GM18517 (cell line): ENCODE measurements around the gene ZNF500.
A peak's percentile ranks its signal among the peaks of the same experiment; 100 is the strongest.
"Not testable (repeated sequence)": the region's sequence is repeated elsewhere in the genome, so short reads cannot be mapped to it uniquely, and the experiment has no call there.

ENCODE experiments used
- ATAC-seq: cut with Tn5 transposase; IDR thresholded peaks from one replicate; pipeline ENCODE4 v1.9.1; 2021; ENCODE audit warnings: mild to moderate bottlenecking, moderate library complexity; ENCODE audit not compliant: unreplicated experiment

Gene ZNF500

DNA sequence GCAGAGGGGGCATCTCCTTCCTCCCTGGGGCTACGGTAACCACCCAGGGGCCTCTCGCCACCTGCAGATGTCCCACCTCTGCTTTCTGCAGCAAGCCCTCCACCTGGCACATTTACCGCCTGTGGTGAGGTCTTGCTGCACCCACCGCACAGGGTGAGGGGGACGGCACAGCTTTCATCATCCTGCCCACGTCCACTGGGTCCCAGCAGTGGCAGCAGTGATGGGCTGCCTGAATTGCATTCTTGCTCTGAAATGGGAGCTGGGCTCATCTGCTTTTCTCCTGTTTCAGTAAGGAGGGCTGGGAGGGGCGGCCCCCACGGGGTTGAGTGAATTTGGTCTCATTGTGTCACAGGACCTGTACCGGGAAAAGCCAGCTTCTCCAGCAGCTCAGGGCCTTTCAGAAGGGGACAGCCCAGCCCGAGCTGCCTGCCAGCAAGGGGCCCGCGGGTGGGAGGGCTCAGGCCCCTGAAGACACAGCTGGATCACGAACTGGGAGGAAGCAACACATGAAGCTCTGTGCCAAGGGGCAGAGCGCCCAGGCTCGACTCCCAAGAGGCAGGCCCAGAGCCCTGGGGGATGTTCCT, 19.9 kb downstream of the ZNF500 start:
- no peak for ATAC-seq

GRCh38 chr16:4746215-4746614, 20.7 kb downstream of the ZNF500 start:
- no peak for ATAC-seq

DNA sequence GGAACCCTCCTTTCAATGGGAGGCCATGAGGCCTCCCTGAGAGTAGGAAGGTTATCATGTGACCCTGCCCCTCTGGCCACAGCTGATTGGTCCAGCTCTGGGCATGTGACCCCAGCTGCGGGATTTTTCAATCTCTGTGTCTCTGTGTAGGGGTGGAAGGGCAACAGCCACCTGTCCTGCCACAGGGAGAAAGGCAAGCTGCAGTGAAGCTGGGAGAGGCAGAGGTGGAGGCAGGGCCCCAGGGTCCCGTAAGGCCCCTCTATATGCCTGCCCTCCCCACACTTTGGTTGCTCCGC, 21.7 kb downstream of the ZNF500 start:
- ATAC-seq, result no peak

GRCh38 chr16:4744555-4745273, 22.2 kb downstream of the ZNF500 start:
- ATAC-seq, result no peak

DNA sequence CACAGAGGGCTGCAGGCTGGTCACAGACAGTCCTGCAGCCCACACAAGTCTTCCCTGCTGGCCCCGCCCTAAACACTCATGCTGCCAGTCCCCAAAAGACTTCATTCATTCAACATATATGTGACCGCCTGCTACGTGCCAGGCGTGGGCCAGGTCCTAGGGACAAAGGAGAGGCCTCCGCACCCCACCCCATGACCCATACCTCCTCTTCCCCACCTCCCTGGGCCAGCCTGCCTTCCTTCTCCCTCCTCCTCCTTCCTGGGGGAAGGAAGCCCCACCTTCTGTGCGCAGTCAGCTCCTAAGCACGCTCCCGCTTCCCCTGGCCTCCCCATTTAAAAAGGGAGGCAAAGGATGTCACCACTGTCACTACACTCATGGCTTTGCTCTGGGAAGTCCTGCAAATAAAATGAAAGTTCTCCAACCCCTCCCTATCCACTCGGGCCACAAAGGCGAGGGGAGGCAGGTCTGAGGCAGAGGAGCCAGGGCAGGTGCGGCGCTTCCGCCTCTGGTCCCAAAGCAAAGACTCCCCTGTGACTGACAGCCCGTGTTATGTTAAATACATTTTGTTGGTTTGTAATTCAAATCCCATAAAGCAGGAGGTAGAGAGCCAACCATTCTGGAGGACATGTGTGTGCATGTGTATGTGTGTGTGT, 23.6 kb downstream of the ZNF500 start:
- ATAC-seq, result no peak

DNA sequence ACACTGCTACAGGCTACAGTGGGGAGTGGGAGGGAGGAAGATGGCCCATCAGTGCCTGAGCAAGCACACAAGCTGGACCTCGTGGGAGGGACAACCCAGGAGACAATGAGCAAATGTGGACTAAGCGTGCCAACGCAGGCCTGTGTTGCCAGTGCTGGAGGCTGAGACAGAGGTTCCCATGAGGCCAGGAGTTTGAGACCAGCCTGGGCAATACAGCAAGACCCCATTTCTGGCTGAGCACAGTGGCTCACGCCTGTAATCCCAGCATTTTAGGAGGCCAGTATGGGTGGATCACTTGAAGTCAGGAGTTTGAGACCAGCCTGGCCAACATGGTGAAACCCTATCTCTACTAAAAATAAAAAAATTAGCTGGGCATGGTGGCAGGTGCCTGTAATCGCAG, 28.6 kb downstream of the ZNF500 start:
- ATAC-seq, result not testable (repeated sequence)

DNA sequence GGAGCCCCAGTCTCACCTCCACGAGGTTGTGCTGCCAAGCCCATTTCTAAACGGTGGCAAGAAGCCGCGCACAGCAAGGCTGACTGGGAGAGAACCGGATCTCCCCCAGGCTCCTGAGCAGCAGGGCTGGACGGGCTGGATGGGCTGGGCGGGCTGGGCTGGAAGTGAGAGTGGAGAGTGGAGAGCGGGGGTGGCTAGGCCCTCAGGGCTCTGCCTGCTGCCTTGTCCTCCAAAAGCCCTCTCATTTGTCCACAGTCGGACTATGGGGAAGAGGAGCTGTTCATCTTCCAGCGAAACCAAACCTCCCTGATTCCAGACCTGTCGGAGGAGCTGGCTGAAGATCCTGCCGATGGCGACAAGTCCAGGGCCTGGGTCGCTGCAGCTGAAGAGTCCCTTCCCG, 29.4 kb downstream of the ZNF500 start:
- ATAC-seq, result no peak

DNA sequence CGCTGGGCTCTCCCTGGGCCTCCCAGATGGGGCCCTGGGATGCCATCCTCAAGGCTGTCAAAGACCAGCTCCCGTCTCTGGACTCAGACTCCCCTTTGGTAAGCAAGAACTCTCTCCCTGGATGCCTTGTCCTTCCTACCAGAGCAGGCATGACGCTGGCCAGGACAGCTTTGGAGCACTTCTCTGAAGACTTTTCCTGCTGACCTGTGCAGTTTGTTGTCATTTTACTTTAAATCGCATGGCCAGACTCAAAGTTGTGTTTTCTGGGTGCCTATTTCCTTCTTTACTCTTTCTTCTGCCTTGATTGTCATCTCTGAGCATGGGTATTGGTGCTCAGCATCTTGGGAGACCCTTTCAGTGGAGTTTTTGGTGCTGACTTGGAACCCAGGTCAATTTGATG, 30.4 kb downstream of the ZNF500 start:
- ATAC-seq, result no peak

DNA sequence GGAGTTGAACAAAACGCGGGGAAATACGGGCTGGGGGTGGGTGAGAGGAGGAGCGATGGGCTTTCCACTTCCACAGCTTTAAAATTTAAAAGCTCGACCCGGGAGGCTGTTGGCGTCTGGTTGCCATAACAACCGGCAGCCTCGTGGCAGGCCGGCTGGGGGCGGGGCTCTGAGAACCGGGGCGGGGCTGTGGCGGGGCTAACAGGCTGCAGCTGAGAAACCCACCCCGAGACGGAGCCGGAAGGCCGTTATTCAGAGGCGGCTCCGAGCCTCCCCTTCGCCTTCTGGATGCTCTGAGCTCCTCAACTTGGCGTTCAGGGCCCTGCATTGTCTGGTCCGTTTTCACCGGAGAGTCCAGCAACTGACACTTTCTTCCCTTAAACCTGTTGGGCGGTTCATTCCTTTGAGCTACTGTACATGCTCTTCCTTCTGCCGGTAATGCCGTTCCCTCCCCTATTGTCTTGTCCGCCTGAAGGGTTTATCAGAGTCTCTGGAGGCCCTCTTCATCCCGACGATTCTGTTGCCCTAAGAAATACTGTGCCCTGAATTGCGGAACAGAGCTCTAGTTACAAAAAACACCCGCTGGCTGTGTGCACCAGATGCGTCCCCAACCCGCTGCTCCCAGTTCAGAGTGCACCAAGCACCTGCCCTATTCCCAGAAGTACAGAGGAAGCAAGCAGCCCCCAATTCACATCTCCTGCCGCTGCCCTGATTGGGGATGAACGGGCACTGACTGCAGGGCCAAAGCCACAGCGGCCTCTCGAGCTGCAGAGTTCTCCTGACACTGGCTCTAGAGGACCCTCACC, 32.0 kb downstream of the ZNF500 start:
- peak; percentile 37 for ATAC-seq

- peak; percentile 69 for ATAC-seq
Measured at GRCh38 chr16:4734063-4734729, 32.8 kb downstream of the ZNF500 start, which contains the start of the genes ANKS3 and DNAAF8. Gene ANKS3, minus strand, starts transcription at chr16:4734271. Its CDS starts 4,122 bp downstream, at chr16:4730149. Gene DNAAF8, plus strand, starts transcription at chr16:4734537. Its CDS starts 1,978 bp downstream, at chr16:4736515.

- peak; percentile 13 for ATAC-seq
Measured at GRCh38 chr16:4733747-4734062, 33.3 kb downstream of the ZNF500 start.

DNA sequence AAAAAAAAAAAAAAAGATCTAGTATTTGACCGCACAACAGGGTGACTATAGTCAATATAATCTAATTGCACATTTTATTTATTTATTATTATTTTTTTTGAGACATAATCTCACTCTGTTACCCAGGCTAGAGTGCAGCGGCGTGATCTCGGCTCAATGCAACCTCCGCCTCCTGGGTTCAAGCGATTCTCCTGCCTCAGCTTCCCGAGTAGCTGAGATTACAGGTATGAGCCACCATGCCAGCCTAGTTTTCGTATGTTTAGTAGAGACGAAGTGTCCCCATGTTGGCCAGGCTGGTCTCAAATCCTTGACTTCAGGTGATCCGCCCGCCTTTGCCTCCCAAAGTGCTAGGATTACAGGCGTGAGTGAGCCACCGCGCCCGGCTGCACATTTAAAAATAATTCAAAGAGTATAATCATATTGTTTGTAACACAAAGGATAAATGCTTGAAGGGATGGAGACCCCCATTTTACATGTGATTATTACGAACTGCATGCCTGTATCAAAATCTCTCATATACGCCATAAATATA, 33.7 kb downstream of the ZNF500 start:
- ATAC-seq, result no peak

- no peak for ATAC-seq
Measured at GRCh38 chr16:4729876-4730275, 37.1 kb downstream of the ZNF500 start.

GRCh38 chr16:4728676-4729075, 38.3 kb downstream of the ZNF500 start:
- ATAC-seq, result no peak

DNA sequence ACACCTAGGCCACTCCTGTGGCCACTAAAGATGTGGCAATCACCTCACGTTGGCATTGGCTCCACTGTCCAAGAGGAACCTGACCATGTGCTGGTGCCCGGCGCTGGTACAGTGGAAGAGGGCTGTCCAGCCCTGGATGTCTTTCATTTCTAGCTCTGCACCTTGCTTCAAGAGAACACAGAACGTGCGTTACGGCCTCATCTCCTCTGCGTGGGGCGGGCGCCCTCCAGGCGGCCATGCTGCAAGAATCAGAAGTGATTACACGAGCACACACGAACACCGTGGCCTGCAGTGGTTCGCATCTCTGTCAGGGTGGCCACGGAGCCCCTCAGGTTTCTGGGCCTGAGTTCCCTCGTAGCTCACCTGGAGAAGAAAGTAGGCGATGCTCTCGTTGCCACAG, 40.3 kb downstream of the ZNF500 start:
- no peak for ATAC-seq

GRCh38 chr16:4724661-4725270, 42.2 kb downstream of the ZNF500 start:
- no peak for ATAC-seq

DNA sequence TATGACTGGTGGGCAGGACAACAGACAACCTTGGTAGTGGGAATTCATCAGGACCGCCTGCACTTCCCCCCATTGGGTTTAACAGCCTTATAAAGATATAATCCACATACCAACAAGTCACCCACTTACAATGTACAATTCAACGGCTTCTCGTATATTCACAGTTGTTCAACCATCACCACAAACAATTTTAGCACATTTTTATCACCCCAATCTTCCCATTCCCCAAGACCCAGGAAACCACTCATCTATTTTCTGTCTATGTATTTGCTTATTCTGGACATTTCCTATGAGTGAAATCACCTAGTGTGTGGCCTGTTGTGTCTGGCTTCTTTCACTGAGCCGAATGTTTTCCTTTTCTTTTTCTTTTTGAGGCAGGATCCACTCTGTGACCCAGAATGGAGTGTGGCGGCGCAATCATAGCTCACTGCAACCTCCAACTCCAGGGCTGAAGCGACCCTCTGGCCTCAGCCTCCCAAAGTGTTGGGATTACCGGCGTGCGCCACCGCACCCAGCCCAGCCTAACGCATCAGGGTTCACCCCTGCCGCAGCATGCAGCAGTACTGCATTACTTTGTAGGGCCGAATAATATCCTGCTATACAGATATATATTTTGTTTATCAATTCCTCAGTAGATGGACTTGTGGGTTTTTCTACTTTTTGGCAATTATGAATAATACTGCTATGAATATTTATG, 43.7 kb downstream of the ZNF500 start:
- ATAC-seq, result no peak

DNA sequence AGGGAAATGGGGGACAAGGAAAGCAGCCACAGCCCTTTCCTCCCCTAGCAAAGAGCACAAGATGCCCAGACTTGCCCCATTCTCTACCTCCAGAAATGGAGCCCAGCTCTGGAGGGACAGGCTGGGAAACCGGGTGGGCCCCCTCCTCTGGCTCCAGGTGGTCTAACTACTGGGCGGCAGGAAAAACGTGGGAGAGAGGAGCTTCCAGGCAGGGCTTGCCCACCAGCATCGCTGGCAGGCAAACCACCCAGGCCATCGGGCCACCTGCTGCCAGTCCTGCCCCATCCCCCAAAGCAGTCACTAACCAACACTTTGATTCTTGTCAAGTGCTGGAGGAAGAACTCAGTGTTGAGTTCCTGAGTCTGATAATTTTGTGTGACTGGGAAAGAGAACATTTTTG, 48.5 kb downstream of the ZNF500 start:
- no peak for ATAC-seq

DNA sequence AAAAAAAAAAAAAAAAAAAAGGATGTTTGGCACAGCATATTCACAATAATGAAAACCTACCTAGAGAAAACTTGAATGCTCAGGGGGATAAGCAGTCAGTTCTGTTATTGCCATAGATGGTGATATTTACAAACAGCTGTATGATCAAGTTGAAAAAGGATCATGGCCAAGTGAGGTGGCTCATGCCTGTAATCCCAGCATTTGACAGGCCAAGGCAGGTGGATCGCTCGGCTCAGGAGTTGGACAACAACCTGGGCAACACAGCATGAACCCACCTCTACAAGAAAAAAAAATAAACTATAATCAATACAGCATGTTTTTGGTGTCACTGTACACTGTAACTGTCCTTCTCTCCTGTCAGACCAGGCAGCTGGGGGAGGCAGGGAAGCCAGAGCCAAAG, 52.0 kb downstream of the ZNF500 start:
- no peak for ATAC-seq
